Upper lobe of right lung (tissue), 1 donor: ENCODE measurements around the gene TTC7B. TPM values are rescaled to one million over a fixed set of nuclear protein-coding genes. Genes with fewer than 3 reads are reported as not detected.

Experiments
- ATAC-seq: fragments of 200-7000 bp; cut with Tn5 transposase; one replicate; pipeline ENCODE4 v1.9.1; 2020; ENCODE audit warnings: mild to moderate bottlenecking, moderate library complexity
- DNase-seq: peaks from one replicate; pipeline ENCODE4 v3.0.0-alpha.2; 2020
- H3K27ac ChIP-seq: fragments of 200-600 bp; one replicate; pipeline ENCODE4 v1.8.0; 2022
- H3K27me3 ChIP-seq: fragments of 200-600 bp; one replicate; pipeline ENCODE4 v1.8.0; 2022; ENCODE audit warnings: mild to moderate bottlenecking
- H3K36me3 ChIP-seq: fragments of 200-600 bp; one replicate; pipeline ENCODE4 v1.8.0; 2022
- H3K4me1 ChIP-seq: fragments of 200-600 bp; one replicate; pipeline ENCODE4 v1.8.0; 2022
- H3K4me3 ChIP-seq: fragments of 200-600 bp; one replicate; pipeline ENCODE4 v1.8.0; 2022; ENCODE audit warnings: mild to moderate bottlenecking
- H3K9me3 ChIP-seq: fragments of 200-600 bp; one replicate; pipeline ENCODE4 v1.8.0; 2022
- intact Hi-C: fragments of 100-400 bp; cut with DNase I; formaldehyde crosslinking; loops from one replicate; pipeline ENCODE4 v1.11.0; 2022
- total RNA-seq: library from RNA; stranded (reverse); fragmentation: NEBNext Ultra II Directional; extraction: Animal tissue kit (Norgen Biotek cat#: 25700); gene quantifications from one replicate; pipeline ENCODE4 v1.2.1, GENCODE V29; 2021
- TF ChIP-seq, protein P1 (sequence below): fragments of 200-600 bp; IDR thresholded peaks from one replicate; pipeline ENCODE4 v1.8.0; 2022; ENCODE audit warnings: antibody characterized with exemption
- donor health status: DM: no; HTN: yes; CAD: no; lungs with severe emphysema.

TTC7B gene
- total RNA-seq, 1 donor from 2014 or later: 41.5 TPM

- Histone ChIP-seq H3K36me3 (no peaks in the 10 kb centered on the region), H3K4me1 (peaks cover 6% of the 10 kb centered on the region), H3K27ac (no peak overlapping the region), H3K4me3 (no peak overlapping the region), H3K27me3 (no peaks in the 10 kb centered on the region), H3K9me3 (no peaks in the 10 kb centered on the region)
- ATAC-seq (peak; percentile 40), DNase-seq (no peak)
- intact Hi-C loops: no loop called here
- TF ChIP-seq, protein P1, sequence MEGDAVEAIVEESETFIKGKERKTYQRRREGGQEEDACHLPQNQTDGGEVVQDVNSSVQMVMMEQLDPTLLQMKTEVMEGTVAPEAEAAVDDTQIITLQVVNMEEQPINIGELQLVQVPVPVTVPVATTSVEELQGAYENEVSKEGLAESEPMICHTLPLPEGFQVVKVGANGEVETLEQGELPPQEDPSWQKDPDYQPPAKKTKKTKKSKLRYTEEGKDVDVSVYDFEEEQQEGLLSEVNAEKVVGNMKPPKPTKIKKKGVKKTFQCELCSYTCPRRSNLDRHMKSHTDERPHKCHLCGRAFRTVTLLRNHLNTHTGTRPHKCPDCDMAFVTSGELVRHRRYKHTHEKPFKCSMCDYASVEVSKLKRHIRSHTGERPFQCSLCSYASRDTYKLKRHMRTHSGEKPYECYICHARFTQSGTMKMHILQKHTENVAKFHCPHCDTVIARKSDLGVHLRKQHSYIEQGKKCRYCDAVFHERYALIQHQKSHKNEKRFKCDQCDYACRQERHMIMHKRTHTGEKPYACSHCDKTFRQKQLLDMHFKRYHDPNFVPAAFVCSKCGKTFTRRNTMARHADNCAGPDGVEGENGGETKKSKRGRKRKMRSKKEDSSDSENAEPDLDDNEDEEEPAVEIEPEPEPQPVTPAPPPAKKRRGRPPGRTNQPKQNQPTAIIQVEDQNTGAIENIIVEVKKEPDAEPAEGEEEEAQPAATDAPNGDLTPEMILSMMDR: no peak
These were observed 21.1 kb upstream of the TTC7B start for GRCh38 chr14:90837355-90837754.

DNA sequence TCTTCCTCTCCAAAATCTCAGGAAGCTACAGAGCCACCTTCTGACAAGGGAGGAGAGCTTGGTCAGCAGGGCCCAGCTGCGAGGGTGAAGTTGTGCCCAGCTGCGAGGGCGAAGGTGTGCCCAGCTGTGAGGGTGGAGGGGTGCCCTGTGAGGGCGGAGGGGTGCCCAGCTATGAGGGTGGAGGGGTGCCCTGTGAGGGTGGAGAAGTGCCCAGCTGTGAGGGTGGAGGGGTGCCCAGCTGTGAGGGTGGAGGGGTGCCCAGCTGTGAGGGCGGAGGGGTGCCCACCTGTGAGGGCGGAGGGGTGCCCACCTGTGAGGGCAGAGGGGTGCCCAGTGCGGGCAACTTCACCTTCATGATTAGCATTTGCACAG is 20.4 kb upstream of the TTC7B start:
- H3K27ac ChIP-seq: no peak overlapping the region
- no peak overlapping the region for H3K4me3 ChIP-seq
- ATAC-seq (no peak), DNase-seq (peak; percentile 51)
- H3K27me3 ChIP-seq: no peaks in the 10 kb centered on the region
- H3K4me1 ChIP-seq: peaks cover 6% of the 10 kb centered on the region
- H3K36me3 ChIP-seq: no peaks in the 10 kb centered on the region
- intact Hi-C loops: no loop called here
- H3K9me3 ChIP-seq: no peaks in the 10 kb centered on the region
- TF ChIP-seq, protein P1: no peak

DNA sequence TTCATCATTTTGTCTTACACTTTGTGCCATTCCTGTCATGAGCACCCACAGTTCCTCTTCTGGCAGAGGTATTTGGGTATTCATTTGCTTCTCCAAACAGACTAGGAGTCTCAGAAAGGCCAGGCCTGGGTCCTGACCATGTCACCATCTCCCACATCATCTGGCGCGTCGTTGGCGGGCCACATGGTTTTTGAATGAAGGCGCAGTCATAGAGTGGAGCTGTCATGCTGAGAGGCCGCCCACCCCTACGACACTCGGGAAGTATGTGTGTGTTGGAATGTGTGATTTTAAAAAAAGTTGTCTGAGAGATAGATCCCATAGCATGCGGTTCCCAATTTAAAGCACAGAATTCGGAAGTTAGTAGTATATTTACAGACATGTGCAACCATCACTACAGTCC is 15.6 kb upstream of the TTC7B start:
- no peaks in the 10 kb centered on the region for H3K9me3 ChIP-seq
- H3K27me3 ChIP-seq: no peaks in the 10 kb centered on the region
- H3K36me3 ChIP-seq: no peaks in the 10 kb centered on the region
- H3K27ac ChIP-seq: no peak overlapping the region
- DNase-seq (peak; percentile 48), ATAC-seq (no peak)
- intact Hi-C loops: no loop called here
- H3K4me1 ChIP-seq: peaks cover 13% of the 10 kb centered on the region
- H3K4me3 ChIP-seq: no peak overlapping the region
- TF ChIP-seq, protein P1: no peak

DNA sequence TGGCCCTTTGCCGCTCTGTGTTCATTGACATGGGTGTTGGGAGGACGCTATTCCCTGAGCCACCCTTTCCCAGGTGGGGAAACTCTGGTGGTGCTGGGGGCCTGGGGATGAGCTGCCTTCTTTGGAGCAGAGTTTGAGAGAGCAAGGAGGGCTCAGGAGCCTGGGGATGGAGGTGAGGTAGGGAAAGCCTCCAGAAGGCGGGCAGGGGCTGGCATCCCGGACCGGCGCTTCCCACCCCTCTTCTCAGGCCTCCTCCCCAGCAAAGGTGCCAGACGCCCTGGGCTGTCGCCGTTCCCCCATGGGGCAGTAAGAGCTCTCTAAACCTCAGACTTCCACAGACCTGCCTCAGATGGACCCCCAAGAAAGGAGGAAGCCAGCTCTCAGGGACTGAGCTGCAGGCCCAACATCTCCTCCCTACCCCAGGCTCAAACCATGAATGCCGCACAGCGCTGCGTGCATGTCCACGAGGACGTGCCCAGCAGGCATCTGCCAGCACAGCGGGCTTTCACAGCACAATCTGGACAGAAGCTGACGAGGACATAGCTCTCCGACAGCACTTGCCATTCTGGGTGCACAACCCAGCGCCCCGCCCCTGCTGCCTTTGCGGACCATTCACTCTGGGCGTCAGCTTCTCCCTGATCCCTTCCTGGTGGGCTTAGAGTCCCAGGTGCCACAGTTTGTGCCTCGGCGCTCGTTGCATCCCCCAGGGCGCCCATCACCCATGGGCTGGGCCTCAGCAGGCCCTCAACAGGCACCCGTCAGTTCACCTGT is 14.9 kb upstream of the TTC7B start:
- peak; percentile 60 for DNase-seq
- Histone ChIP-seq H3K36me3 (no peaks in the 10 kb centered on the region), H3K27me3 (no peaks in the 10 kb centered on the region), H3K27ac (no peak overlapping the region), H3K9me3 (no peaks in the 10 kb centered on the region), H3K4me1 (peaks cover 13% of the 10 kb centered on the region), H3K4me3 (no peak overlapping the region)
- intact Hi-C loops: no loop called here
- TF ChIP-seq, protein P1: no peak
- ATAC-seq: no peak

DNA sequence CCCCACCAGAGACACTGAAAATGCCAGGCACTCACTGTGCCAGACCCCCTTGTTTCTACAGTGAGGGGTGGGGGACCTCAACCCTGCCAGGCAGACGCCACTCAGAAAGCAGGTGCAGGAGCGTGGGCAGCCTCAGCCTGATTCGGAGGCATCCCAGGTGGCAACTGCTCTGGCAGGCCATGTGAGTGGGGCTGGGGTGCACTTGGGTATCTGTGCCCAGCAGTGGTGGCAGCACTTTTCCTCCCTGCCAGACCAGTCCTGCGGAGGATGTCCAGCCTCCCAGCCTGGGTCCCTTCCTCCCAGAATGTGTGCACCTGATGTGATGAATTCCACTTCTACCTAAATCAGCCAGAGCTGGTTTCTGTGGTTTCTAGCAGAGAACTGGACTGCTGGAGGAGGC is 13.4 kb upstream of the TTC7B start:
- TF ChIP-seq, protein P1: no peak
- Histone ChIP-seq H3K9me3 (no peaks in the 10 kb centered on the region), H3K4me3 (no peak overlapping the region), H3K4me1 (peaks cover 13% of the 10 kb centered on the region), H3K36me3 (no peaks in the 10 kb centered on the region), H3K27ac (peak overlapping the region; percentile 82), H3K27me3 (no peaks in the 10 kb centered on the region)
- intact Hi-C loops: no loop called here
- no peak for ATAC-seq
- DNase-seq: peak; percentile 44
